Measurements from ENCODE around the gene WASL.

DNA sequence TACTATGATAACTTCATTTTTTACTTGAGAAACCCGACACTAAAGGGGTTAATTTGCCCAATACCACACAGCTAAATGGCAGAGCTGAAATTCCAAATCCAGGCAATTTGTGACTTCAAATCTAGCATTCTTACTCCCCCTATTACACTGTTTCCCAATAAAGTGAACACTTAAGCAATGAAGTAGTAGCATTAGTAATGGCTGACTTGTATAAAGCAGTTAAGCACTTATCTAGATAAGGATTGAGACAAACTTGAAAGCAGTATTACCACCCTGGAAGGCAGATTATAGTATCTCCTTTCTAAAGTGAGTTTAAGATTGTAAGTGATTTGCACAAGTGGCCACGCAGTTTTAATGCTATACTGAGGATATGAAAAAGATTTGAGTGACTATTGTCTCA lies 39.3 kb downstream of the WASL start:
- TF ChIP-seq POLR2A (IDR thresholded peaks at IDR 0.05), result no peak
- TF ChIP-seq, protein P1, sequence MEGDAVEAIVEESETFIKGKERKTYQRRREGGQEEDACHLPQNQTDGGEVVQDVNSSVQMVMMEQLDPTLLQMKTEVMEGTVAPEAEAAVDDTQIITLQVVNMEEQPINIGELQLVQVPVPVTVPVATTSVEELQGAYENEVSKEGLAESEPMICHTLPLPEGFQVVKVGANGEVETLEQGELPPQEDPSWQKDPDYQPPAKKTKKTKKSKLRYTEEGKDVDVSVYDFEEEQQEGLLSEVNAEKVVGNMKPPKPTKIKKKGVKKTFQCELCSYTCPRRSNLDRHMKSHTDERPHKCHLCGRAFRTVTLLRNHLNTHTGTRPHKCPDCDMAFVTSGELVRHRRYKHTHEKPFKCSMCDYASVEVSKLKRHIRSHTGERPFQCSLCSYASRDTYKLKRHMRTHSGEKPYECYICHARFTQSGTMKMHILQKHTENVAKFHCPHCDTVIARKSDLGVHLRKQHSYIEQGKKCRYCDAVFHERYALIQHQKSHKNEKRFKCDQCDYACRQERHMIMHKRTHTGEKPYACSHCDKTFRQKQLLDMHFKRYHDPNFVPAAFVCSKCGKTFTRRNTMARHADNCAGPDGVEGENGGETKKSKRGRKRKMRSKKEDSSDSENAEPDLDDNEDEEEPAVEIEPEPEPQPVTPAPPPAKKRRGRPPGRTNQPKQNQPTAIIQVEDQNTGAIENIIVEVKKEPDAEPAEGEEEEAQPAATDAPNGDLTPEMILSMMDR (IDR thresholded peaks at IDR 0.05), result no peak
- no peak for TF ChIP-seq POLR2AphosphoS5 (IDR thresholded peaks at IDR 0.05)

Measured in breast epithelium (tissue), 3 donors.